Ecto neural progenitor cell (in vitro differentiated cells): ENCODE results near the gene DAND5.

Experiments used
- DNase-seq: peaks from one replicate; pipeline ENCODE4 v3.0.0-alpha.2; 2018; ENCODE audit warnings: low spot score

The DAND5 gene

DNA sequence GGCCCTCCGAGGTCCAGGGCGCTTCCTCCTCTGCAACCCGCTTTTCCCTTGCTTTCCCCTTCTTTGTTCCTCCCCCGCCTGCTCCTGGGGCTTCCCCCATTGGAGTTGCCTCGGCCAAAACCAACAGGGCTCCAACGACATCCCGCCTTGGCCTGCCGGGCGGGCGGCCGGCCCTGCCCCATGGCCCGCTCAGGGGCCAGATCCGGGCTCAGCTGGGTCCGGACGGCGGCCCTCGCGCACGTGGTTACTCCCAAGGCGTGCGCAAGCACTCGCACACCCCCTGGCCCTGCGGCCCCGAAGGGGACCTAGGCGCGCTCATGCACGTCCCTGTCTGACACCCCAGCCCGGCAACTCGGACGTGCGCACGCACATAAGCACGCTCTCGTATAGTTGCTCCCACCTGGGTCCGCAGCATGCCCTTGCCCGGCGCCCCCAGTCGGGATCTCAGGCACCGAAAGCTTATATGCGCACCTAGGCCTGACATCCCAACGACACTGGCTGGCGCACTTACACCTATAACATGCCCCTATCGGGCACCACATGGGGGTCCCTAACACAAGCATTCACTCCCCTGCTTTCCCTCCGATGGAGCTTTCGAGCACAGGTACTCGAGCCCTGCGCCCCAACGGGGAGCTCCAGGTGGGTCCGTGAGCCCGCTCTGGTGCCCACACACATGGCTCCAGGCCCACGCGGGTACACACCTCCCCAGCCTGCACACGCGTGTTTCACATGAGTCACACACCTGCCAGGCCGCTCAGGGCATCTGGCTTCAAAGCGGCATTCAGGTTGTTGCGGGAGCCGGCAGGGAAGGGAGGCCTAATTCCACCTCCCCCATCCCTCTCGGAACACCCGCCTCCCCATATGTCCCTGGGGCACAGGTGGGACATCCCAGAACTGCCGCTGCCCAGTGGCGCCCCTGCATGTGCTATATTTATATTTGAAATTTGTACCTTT lies 40.9 kb downstream of the DAND5 start:
- DNase-seq, result no peak

DNA sequence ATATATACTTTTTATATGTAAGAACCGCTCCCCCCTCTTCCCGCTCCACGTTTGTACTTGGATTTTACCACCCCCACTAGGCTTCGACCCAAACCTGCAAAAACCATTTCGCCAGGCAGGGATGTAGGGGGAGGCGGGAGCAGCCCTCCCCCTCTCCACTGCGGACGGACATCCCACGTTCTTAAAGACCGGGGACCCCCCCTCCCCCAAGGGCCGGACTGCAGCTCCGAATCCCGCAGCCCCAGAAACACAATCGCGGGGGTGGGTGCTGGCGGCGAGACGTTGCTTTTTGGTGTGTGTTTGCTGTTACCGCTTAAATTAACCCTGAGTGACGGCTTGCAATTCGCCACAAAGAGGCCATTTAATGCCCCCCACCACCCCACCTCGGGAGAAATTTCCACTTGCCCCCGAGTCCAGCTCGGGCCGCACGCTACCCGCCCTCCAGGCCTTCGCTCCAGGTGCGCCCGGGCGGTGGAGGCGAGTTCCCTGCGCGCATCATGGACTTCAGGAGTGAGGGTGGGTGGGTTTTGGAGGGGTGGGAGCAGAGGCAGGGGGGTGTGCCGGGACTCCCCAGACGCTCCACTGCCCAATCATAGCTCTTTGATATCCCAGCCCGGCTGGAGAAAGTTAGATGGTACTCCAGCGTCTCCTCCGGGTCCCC lies 41.7 kb downstream of the DAND5 start:
- DNase-seq, result no peak

DNA sequence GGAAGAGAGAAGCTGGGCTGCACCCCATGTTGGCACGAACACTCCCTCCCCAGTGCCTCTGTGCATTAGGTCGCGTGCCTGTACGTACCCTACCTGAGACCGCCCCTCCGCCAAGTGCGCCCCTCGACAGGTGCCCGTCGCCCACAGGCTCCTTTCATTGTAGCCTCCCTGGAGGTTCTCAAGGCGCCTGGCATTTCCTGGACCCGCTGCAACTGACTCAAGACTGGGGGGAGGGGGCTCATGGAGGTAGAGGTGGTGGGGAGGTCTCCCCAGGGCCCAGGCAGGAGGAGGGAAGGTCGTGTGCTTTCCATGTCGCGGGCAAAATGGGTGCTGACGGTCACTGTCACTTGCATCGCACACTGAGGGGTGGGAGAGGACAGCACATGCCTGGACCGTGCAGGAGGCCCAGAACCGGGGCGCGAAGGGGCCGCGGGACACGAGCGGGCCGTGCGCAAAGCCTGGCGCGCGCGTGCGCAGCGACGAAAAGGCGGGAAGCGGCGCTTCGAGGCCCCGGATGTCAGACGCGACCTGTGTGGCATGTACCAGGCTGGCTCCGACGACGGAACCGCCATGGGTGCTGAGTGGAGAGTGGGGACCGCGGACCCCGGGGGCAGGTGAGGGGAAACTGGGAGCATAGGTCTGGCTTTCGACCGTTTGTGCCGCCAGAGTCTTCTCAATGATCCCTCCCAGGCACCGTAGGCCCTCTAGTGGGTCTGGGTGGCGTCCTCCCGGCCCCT lies 42.4 kb downstream of the DAND5 start:
- no peak for DNase-seq

GRCh38 chr19:13012390-13012689 lies 43.0 kb downstream of the DAND5 start:
- DNase-seq, result no peak

GRCh38 chr19:13012690-13013608 lies 43.6 kb downstream of the DAND5 start:
- DNase-seq, result no peak

- no peak for DNase-seq
Observed at GRCh38 chr19:13013649-13014048, 44.3 kb downstream of the DAND5 start.

GRCh38 chr19:13014101-13014920 lies 44.9 kb downstream of the DAND5 start:
- no peak for DNase-seq

DNA sequence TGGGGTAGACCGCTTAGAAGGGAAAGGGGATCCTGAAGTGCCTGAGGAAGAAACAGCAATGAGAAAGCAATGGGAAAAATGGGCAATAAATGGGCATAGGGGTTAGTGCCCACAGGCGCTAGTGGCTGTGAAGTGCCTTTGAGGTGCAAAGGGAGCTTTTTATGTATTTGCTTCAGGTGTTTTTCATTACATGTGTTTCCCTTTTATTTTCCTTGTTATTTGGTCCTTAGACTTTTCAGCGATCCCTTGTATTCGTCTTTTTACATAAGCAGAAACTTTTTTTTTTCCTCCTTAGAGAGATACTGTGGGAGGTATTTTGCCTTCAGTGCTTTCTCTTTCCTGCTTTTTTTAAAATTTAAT lies 45.5 kb downstream of the DAND5 start:
- no peak for DNase-seq

DNA sequence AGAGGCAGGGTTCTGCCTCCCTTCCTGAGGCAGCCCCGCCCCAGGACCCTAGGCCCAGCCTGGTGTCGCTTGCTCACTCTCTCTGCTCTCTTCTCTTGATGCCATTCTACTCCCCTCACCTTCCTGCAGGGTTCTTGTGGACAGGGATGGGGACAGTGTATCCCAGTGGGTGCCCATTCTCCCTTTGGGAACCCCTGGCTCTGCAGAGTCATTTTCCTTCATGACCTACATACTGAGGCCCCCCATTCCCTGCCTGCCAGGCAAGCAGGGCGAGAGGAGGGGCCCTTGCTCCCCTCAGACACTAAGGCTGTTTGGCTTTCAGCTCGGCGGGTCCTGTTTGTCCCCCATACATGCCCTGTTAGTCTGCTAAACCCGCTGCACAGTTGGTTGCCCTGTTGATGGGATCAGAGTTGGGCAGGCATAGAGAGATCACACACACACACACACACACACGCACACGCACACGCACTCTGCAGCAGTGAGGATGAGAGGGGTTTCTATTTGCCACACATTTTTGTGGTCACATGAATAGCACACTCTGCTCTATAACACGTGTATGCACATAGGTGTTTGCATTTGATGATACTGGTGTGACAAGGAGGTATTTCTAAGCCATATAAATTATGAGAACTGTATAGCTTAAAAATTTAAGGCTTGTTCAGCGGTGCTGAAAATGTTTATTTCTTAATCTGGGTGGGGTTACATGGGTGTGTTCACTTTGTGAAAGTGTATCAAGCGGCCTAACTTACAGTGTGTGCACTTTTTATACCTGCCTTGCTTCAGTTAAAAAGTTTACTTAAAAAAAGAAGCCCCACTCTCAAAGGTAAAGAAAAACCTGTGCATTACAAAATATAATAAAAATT lies 46.2 kb downstream of the DAND5 start:
- no peak for DNase-seq

- DNase-seq, result no peak
Observed at GRCh38 chr19:13016245-13016627, 46.9 kb downstream of the DAND5 start.

DNA sequence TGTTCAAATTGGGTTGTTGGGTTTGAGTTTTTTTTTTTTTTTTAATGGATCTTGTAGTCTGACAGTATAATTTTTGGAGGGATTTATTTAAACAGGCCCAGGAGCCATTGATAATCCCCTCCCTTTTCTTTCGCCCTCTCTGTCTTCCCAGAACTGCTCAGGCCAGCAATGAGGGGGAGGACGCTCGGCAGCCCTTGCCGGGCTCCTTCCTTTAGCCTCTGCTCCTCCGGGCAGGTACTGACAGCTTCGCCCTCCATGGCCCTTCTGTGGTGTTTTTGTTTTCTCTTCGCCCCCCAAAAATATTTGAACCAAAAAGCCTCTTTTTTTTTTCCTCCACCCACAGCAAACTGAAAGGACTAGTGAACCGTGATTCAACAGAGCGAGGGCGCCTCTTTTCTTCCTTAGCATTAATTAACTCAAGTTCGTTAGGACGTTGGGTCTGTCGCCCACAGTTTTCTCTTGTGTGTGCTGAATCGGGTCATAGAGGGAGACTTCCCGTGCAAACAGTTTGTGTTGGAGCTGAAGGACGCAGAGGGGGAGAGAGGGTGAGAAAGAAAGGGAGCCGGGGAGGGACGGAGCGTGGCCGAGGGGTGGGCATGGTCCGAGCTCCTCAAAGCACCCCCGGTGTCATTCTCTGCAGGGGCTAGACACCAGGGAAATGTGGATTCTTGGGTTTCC lies 47.4 kb downstream of the DAND5 start:
- DNase-seq, result no peak

- DNase-seq, result no peak
Observed at GRCh38 chr19:13017306-13018034, 48.1 kb downstream of the DAND5 start.

- DNase-seq, result no peak
Observed at GRCh38 chr19:13018035-13018914, 48.9 kb downstream of the DAND5 start.

DNA sequence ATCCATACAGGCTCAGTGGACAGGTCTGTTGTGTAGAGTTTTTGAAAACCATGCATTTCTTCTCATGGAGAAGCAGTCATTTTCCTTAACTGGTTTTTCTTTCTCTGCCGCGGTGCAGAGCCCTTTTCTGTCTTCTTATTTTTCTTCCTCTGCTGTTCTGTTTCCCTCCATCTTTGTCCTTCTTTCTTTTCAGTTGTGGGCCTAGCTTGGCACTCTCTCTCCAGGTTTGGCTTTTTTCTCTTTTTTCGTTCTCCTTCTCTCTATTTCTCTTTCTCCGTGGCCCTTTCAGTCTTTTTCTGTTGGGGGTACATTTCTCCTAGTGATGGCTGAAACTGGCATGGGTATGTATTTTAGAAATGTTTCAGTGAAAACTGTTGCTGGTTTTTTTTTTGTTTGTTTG lies 50.0 kb downstream of the DAND5 start:
- no peak for DNase-seq

- DNase-seq, result no peak
Observed at GRCh38 chr19:13020002-13020414, 50.6 kb downstream of the DAND5 start.

GRCh38 chr19:13022111-13022858 lies 52.9 kb downstream of the DAND5 start:
- DNase-seq, result no peak
